Sigmoid colon (tissue), 4 donors: Measurements from ENCODE around the gene ST8SIA1.

ENCODE experiments used
- POLR2A ChIP-seq, 2 donors: fragments of 450-650 bp; IDR thresholded peaks; one replicate each; pipeline ENCODE4 v1.6.1; 2016; ENCODE audit warnings: antibody characterized with exemption in 2 of 2, mild to moderate bottlenecking in 2 of 2, moderate library complexity in 2 of 2
- POLR2AphosphoS5 ChIP-seq, 4 donors: sonication (generic); formaldehyde crosslinking; IDR thresholded peaks; one replicate each; pipeline ENCODE4 v1.6.1; 2017; ENCODE audit warnings: antibody characterized with exemption in 4 of 4
- TF ChIP-seq, protein P1 (sequence below), 4 experiments: fragments of 450-650 bp in 3 of 4; fragments of 200-600 bp in 1 of 4; IDR thresholded peaks; one replicate each; pipeline ENCODE4 v1.5.1; 2016 to 2019; ENCODE audit warnings: antibody characterized with exemption in 4 of 4, mild to moderate bottlenecking in 3 of 4, moderate library complexity in 2 of 4

DNA sequence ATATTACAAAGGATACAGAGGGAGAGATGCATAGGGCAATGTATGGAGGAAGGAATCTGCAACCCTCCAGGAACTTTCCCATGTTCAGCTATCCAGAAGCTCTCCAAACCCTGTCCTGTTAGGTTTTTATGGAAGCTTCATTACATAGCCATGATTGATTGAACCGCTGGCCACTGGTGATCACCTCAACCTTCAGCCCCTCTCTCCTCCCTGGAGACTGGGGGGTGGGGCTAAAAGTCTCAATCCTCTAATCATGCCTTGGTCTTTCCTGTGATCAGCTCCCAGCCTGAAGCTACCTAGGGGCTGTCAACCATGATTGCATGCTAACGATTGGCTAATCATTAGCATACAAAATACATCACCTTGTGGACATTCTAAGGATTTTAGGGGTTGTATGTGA is 123.4 kb downstream of the ST8SIA1 start:
- TF ChIP-seq POLR2A (IDR thresholded peaks at IDR 0.05) (no peak), POLR2AphosphoS5 (IDR thresholded peaks at IDR 0.05) (no peak)
- TF ChIP-seq, protein P1, sequence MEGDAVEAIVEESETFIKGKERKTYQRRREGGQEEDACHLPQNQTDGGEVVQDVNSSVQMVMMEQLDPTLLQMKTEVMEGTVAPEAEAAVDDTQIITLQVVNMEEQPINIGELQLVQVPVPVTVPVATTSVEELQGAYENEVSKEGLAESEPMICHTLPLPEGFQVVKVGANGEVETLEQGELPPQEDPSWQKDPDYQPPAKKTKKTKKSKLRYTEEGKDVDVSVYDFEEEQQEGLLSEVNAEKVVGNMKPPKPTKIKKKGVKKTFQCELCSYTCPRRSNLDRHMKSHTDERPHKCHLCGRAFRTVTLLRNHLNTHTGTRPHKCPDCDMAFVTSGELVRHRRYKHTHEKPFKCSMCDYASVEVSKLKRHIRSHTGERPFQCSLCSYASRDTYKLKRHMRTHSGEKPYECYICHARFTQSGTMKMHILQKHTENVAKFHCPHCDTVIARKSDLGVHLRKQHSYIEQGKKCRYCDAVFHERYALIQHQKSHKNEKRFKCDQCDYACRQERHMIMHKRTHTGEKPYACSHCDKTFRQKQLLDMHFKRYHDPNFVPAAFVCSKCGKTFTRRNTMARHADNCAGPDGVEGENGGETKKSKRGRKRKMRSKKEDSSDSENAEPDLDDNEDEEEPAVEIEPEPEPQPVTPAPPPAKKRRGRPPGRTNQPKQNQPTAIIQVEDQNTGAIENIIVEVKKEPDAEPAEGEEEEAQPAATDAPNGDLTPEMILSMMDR (IDR thresholded peaks at IDR 0.05), result no peak
